GM12875 (cell line): Measurements from ENCODE around the gene TENM3.

Experiments used
- H3K4me3 ChIP-seq: one replicate; pipeline ENCODE4 v1.5.1; 2011; ENCODE audit warnings: low read depth, low read length, control low read depth
- CTCF ChIP-seq: IDR thresholded peaks from 2 replicates; pipeline ENCODE4 v1.5.1; 2011; ENCODE audit warnings: low read depth, mild to moderate bottlenecking, control low read depth, inconsistent platforms, low read length, moderate library complexity, borderline replicate concordance; ENCODE audit not compliant: insufficient read depth

TENM3 gene

GRCh38 chr4:182227611-182228010 lies 15.6 kb upstream of the TENM3 start:
- no peak overlapping the region for H3K4me3 ChIP-seq
- no peak for TF ChIP-seq CTCF

- H3K4me3 ChIP-seq: no peak overlapping the region
- no peak for TF ChIP-seq CTCF
These were observed 14.1 kb upstream of the TENM3 start for GRCh38 chr4:182228991-182229577.

GRCh38 chr4:182230256-182230655 lies 12.9 kb upstream of the TENM3 start:
- no peak for TF ChIP-seq CTCF

GRCh38 chr4:182231080-182231479 lies 12.1 kb upstream of the TENM3 start:
- no peak overlapping the region for H3K4me3 ChIP-seq
- TF ChIP-seq CTCF: no peak

More at GRCh38 chr4:182230256-182230655, 12.9 kb upstream of the TENM3 start:
- no peak overlapping the region for H3K4me3 ChIP-seq

GRCh38 chr4:182231496-182231895 lies 11.7 kb upstream of the TENM3 start:
- no peak overlapping the region for H3K4me3 ChIP-seq
- no peak for TF ChIP-seq CTCF

GRCh38 chr4:182233310-182234090 lies 9.7 kb upstream of the TENM3 start:
- no peak for TF ChIP-seq CTCF
- no peak overlapping the region for H3K4me3 ChIP-seq
